IMR-90 (cell line): Measurements from ENCODE around the gene ZNF2. TPM values are rescaled to one million over a fixed set of nuclear protein-coding genes. Genes with fewer than 3 reads are reported as not detected.

ENCODE experiments used
- polyA plus RNA-seq, 3 experiments: library from polyadenylated mRNA; depleted of rRNA; stranded (reverse); fragments of >200 nt; gene quantifications; 2 replicates each; pipeline ENCODE4 v1.2.3, GENCODE V29; 2012; ENCODE audit warnings: low replicate concordance in 1 of 3
- total RNA-seq: library from RNA; depleted of rRNA; stranded (reverse); fragments of >200 nt; gene quantifications from 2 replicates; pipeline ENCODE4 v1.2.3, GENCODE V29; 2012; rRNA removed

ZNF2 gene
- total and polyA plus RNA-seq, 2 of the 4 experiments (the other 2 are of a cell fraction): 2.7 to 7.3 TPM

Other genes starting within 250 kb of the ZNF2 start
- not detected in 2 replicates for gene MAL, start 140.1 kb upstream of the ZNF2 start, total RNA-seq
- not detected in 2 replicates for gene MAL, start 140.1 kb upstream of the ZNF2 start, polyA plus RNA-seq (2012; rRNA removed)
- gene MRPS5, start 44.0 kb upstream of the ZNF2 start, total RNA-seq: 27.6 and 35.8 TPM in 2 replicates
- 42.5 and 44.1 TPM in 2 replicates for gene MRPS5, start 44.0 kb upstream of the ZNF2 start, polyA plus RNA-seq (2012; rRNA removed)
- 6.5 and 7.2 TPM in 2 replicates for gene ZNF514, start 6.0 kb upstream of the ZNF2 start, total RNA-seq
- gene ZNF514, start 6.0 kb upstream of the ZNF2 start, polyA plus RNA-seq (2012; rRNA removed): 4.4 and 5.3 TPM in 2 replicates
- gene ZNF892, start 41.7 kb downstream of the ZNF2 start, total RNA-seq: 2.2 and 2.7 TPM in 2 replicates
- gene ZNF892, start 41.7 kb downstream of the ZNF2 start, polyA plus RNA-seq (2012; rRNA removed): 0.46 and 0.49 TPM in 2 replicates
- not detected in 2 replicates for gene PROM2, start 108.6 kb downstream of the ZNF2 start, total RNA-seq
- 0.26 and 0.65 TPM in 2 replicates for gene PROM2, start 108.6 kb downstream of the ZNF2 start, polyA plus RNA-seq (2012; rRNA removed)
- gene KCNIP3, start 131.5 kb downstream of the ZNF2 start, total RNA-seq: 0.72 and 0.83 TPM in 2 replicates
- 1.4 TPM in 2 replicates for gene KCNIP3, start 131.5 kb downstream of the ZNF2 start, polyA plus RNA-seq (2012; rRNA removed)
- 35.0 and 36.2 TPM in 2 replicates for gene FAHD2A, start 236.9 kb downstream of the ZNF2 start, total RNA-seq
- gene FAHD2A, start 236.9 kb downstream of the ZNF2 start, polyA plus RNA-seq (2012; rRNA removed): 34.0 and 35.1 TPM in 2 replicates